22Rv1 (cell line): ENCODE results near the gene RTCB.
"Not testable (repeated sequence)": the region's sequence is repeated elsewhere in the genome, so short reads cannot be mapped to it uniquely, and the experiment has no call there.

Experiments used
- CTCF ChIP-seq: fragments of 450-650 bp; IDR thresholded peaks from 2 replicates; pipeline ENCODE4 v1.5.1; 2017; ENCODE audit warnings: mild to moderate bottlenecking
- ZFX ChIP-seq: fragments of 450-650 bp; IDR thresholded peaks from 2 replicates; pipeline ENCODE4 v1.6.1; 2017; ENCODE audit warnings: antibody characterized with exemption, borderline replicate concordance

DNA sequence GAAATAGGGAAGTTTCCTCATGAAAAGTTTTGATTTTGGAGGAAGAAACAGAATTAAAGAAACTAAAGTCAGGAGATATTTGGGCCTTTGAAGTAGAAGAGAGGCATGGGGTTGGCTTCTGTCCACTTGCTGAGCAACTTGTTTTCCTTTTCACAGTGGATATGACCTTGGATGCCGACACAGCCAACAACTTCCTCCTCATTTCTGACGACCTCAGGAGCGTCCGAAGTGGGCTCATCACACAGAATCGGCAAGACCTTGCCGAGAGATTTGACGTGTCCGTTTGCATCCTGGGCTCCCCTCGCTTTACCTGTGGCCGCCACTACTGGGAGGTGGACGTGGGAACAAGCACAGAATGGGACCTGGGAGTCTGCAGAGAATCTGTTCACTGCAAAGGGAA lies 52.0 kb downstream of the RTCB start:
- not testable (repeated sequence) for TF ChIP-seq CTCF, ZFX
